Measurements from ENCODE around the gene SPATA20.

DNA sequence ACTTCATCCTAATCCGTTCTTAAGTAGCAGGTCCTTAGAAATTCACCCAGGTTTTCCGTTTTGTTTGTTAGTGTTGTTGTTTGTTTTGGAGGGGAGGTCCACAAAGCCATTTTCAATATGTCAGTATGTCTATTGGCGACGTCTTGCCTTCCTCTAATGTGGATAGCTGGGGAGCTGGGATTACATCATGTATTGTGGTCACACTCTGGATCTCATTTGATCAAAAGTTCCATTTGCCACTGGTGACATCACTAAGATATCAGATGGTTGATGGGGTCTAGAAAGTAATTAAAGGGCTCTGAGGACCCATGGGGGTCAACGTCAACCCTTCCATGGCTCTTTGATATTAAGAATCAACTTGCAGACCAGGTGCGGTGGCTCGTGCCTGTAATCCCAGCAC is 17.1 kb upstream of the SPATA20 start:
- no peak for TF ChIP-seq ELK1 (IDR thresholded peaks at IDR 0.05; ENCODE audit: borderline replicate concordance, low read depth, low read length)
- TF ChIP-seq CTCF (conservative IDR thresholded peaks at IDR 0.05; ENCODE audit: low read depth, low read length) = no peak
- TF ChIP-seq MAZ (IDR thresholded peaks at IDR 0.05; ENCODE audit: borderline replicate concordance, low read depth, low read length) = no peak
- TF ChIP-seq RAD21 (IDR thresholded peaks at IDR 0.05; ENCODE audit: low read length) = no peak
- TF ChIP-seq POLR2A (IDR thresholded peaks at IDR 0.05; ENCODE audit: low read depth, low read length) = no peak
- TF ChIP-seq, protein P1, sequence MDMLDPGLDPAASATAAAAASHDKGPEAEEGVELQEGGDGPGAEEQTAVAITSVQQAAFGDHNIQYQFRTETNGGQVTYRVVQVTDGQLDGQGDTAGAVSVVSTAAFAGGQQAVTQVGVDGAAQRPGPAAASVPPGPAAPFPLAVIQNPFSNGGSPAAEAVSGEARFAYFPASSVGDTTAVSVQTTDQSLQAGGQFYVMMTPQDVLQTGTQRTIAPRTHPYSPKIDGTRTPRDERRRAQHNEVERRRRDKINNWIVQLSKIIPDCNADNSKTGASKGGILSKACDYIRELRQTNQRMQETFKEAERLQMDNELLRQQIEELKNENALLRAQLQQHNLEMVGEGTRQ (IDR thresholded peaks at IDR 0.05; ENCODE audit: low read depth, low read length) = no peak
- no peak for TF ChIP-seq RFX5 (IDR thresholded peaks at IDR 0.05; ENCODE audit: low read depth, low read length)
